ENCODE data around the gene LRP1-AS.

The LRP1-AS gene

GRCh38 chr12:57116580-57117281 is 30.7 kb downstream of the LRP1-AS start:
- no peak for DNase-seq

GRCh38 chr12:57112492-57113294 is 34.7 kb downstream of the LRP1-AS start:
- no peak for DNase-seq

DNA sequence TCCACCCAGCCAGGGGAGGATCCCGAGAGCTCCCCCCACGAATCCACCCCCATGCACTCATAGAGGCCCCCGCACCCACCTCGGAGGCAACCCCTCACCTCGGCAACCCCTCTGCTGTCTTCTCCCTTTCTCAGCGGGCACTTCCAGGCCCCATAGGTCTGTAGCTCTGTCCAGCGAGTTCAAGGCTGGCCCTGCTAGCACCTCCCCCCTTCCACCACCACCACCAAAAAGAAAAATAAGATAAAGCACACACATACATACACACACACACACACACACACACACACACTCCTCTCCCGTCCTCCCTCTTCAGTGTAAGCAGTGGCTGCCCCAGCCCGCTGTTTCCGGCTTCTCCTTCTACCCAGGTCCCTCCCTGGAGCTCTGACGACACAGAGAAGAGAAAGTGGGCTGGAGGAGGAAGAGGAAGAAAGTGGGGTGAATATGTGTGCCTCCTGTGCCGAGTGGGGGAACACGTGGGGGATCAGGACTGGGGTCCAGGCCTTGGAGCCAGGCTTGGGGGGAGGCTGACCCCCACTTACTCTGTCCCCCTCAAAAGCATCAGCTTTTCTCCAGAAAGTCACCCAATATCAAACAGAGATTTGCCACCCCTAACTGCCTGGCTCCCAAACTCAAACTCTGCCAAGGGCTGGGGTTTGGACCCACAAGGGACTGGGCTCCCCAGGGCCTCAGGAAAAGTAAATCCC is 36.2 kb downstream of the LRP1-AS start, which contains the start of gene STAT6:
Gene STAT6 (minus strand): TSS at position 332 of the 704 bp plus-strand sequence. CDS start 3,084 bp downstream, outside the sequence.
- DNase-seq: peak; percentile 91

DNA sequence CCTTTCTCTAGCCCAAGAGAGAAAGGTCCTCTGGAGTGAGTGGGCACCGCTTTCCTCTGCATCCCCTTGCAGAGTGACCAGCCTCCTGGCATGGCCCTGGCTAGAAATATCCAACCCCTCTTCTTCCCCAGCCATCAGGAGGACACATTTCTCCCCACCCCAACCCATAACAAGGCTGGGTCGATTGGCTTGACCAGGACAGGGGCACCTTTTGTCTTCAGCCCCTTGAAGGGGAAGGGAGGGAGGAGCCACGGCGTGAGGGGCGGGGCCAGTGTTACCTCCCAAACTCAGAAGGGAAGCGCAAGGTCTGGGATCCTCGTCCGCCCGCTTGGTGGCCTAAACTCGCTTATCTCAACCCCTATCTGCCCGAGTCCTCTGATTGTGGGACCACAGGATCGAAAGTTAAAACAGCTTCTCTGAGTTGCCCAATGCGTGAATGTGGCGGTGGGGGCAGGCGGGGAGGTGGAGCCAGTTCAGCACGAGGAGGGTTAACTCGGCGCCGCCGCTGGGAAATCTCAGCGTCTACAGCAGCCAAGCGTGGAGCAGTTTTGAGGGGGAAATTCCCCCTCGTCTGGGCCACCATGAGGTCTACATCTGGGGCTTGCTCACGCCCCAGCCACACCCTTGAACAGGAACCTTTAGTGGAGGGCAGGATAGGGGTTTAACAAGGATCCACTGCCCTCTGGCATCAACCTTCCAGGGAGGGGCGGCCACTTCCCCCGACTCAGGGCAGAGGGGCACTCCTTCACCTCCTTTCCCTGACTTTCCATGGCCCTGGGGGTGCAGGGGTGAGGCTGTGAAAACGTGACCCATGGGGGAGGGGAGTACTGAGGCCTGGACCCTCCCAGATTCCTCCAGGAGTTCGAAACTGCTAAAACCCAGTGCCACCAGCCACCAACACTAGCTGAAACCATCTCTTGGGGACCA is 37.1 kb downstream of the LRP1-AS start:
- peak; percentile 59 for DNase-seq

GRCh38 chr12:57109207-57110103 is 38.0 kb downstream of the LRP1-AS start:
- DNase-seq: no peak

- no peak for DNase-seq
Measured at GRCh38 chr12:57107456-57108155, 39.8 kb downstream of the LRP1-AS start.

DNA sequence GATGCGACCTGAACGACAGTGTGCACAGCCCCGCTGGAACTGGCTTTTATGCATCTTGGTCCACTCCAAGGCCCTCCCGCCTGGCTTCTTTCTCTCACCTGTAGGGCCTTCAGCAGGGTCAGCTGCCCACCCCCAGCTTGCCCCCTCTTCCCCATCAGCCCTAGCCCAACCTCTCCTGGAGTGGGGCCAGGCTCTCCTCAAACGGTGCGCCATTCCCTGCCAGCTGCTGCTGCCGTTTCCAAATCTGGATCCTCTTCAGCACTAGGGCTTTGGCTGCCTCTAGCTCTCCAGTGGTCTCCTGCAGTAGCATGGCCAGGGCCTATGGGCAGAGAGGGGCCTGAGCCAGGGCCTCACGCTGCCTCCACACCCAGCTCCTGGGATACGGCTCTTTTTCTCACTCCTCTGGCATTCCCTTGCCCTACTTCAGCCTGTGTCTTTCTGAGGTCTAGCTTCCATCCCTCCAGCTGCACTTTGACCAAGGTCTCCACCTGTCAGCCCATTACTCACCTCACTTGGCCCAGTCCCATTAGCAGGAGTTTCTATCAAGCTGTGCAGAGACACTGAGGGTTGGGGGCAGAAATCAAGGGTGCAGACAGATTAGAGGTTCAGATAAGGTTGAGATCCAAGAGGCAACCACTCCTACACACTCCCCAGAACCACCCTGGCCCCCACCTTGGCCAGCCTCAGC is 41.3 kb downstream of the LRP1-AS start:
- no peak for DNase-seq

- no peak for DNase-seq
Measured at GRCh38 chr12:57105011-57105753, 42.2 kb downstream of the LRP1-AS start.

DNA sequence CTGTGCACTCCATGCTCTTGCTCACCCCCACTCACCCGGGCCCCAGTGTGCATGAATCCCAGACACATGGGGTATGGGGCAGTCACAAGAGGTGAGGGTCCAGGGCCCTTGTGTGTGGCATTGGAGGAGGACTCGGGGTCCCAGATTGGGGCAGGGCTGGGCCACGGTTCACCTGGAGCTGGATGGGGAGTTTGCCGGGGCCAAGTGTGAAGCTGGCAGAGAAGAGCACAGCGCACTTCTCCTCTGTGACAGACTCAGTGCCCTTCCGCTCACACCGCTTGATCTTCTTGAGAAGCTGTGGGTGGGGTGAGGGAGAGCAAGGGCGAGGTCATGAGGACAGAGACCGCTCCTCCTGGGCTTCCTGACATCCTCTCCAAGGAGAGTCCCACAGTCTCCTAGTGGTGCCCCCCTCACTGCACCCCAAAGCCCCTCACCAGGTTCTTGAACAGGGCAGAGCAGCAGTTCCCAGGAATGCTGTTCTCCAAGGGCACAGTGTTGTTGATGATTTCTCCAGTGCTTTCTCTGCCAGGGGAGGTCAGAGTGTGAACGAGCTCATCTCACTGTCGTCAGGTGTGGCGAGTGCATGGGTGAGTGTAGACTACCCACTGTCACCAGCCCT is 43.0 kb downstream of the LRP1-AS start:
- no peak for DNase-seq

GRCh38 chr12:57103856-57104255 is 43.6 kb downstream of the LRP1-AS start:
- DNase-seq: no peak

- DNase-seq: no peak
Measured at GRCh38 chr12:57101892-57102695, 45.3 kb downstream of the LRP1-AS start.

DNA sequence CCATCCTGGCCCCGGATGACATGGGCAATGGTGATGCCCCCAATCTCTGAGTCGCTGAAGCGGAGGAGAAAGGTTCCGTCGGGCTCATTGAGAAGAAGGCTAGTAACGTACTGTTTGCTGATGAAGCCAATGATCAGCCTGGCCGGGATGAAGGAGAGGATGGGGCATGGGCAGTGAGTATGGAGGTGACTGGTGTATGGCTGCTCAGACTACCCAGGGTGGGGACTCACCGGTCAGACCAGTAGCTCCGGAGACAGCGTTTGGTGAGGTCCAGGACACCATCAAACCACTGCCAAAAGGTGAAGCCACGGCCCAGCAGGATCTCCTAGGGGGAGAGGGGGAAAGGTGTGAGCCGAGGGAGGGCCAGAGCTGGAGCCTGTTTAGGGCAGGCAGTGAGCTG is 47.7 kb downstream of the LRP1-AS start:
- DNase-seq: no peak

DNA sequence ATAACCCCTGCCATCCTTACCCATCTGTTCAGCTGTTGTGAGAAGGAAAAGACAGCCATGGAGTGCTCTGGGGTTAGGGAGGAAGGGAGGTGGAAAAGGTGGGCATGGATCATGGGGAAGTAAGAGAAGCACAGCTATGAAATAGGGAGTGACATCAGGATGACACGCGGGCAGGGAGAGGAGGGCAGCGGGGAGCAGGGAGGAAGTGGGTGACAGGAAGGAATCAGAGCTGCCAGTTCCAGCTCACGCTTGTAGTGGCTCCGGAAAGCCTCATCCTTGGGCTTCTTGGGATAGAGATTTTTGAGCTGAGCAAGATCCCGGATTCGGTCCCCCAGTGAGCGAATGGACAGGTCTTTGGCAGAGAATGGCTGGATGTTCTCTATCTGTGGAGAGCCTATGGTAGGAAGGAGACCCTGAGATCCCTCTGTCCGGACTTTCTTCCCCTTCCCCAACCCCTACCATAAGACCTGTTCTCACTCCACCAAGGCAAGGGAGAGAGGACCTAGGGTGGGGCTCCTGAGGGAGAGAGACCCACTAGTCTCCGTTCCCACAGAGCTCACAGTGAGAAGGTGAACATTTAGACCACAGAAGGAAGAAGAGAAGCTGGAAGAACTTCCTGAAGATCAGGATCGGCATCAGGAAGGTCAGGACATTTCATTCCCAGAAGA is 48.2 kb downstream of the LRP1-AS start:
- no peak for DNase-seq

DNA sequence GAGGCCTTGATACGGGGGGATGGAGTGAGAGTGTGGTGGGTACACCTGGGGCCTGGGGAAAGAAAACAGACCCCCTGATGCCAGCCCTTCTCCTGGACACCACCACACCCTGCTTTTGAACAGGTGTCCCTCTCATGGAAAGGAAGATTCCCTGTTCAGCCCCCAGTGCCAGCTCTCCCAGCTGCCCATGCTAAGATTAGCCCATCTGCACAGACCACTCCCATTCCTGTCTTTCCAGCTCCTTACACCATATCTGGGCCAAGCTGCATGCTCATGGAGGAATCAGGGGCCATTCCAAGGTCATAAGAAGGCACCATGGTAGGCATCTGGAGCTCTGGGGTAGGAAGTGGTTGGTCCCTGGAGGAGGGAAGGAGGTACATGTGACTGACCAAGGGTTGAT is 48.9 kb downstream of the LRP1-AS start:
- no peak for DNase-seq

DNA sequence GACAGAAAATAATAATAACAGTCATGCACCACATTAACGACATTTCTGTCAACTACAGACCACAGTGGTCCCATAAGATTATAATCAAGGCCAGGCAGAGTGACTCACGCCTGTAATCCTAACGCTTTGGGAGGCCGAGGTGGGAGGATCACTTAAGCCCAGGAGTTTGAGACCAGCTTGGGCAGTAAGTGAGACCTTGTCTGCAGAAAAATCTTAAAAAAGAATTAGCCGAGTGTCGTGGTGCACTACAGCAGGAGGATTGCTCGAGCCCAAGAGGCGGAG is 49.9 kb downstream of the LRP1-AS start:
- DNase-seq: no peak

- no peak for DNase-seq
Measured at GRCh38 chr12:57096748-57097553, 50.5 kb downstream of the LRP1-AS start.

Data from central memory CD4-positive, alpha-beta T cell (primary cell).